D721Med (cell line): ENCODE data around the gene A3GALT2.

Experiments
- DNase-seq: peaks from one replicate; pipeline ENCODE4 v3.0.0; 2011; ENCODE audit warnings: low spot score; ENCODE audit not compliant: insufficient read length
- FAIRE-seq: peaks from 2 replicates; lab custom pipeline; 2011; peaks lifted over from hg19 to GRCh38; lab: Jason Lieb, UNC
- CTCF ChIP-seq: IDR thresholded peaks from 2 replicates; pipeline ENCODE4 v1.5.1; 2012; ENCODE audit warnings: mild to moderate bottlenecking, control low read depth; ENCODE audit not compliant: insufficient read depth; ENCODE audit errors: missing control alignments

Gene A3GALT2

GRCh38 chr1:33320619-33321165 is at the start of gene A3GALT2:
A3GALT2 (minus strand) TSS chr1:33321098; CDS start chr1:33321098, 0 bp downstream.
- no peak for TF ChIP-seq CTCF
- FAIRE-seq (no peak), DNase-seq (no peak)

- FAIRE-seq, result no peak
- TF ChIP-seq CTCF, result no peak
- no peak for DNase-seq
Measured at GRCh38 chr1:33370301-33370700, 49.4 kb upstream of the A3GALT2 start.

GRCh38 chr1:33369764-33370163 is 48.9 kb upstream of the A3GALT2 start:
- TF ChIP-seq CTCF, result no peak
- FAIRE-seq, result no peak

GRCh38 chr1:33369081-33369480 is 48.2 kb upstream of the A3GALT2 start:
- DNase-seq (no peak), FAIRE-seq (no peak)
- no peak for TF ChIP-seq CTCF

More at GRCh38 chr1:33369764-33370163, 48.9 kb upstream of the A3GALT2 start:
- no peak for DNase-seq

- no peak for TF ChIP-seq CTCF
- DNase-seq, result no peak
- no peak for FAIRE-seq
Measured at GRCh38 chr1:33368431-33368830, 47.5 kb upstream of the A3GALT2 start.

- FAIRE-seq (no peak), DNase-seq (peak; percentile 88)
- peak; percentile 97 for TF ChIP-seq CTCF
Measured at GRCh38 chr1:33367485-33368405, 46.8 kb upstream of the A3GALT2 start.
